Measurements from ENCODE around the gene ANKS1B.

- TF ChIP-seq CTCF (IDR thresholded peaks at IDR 0.05) (no peak), POLR2A (IDR thresholded peaks at IDR 0.05) (no peak), EP300 (IDR thresholded peaks at IDR 0.05) (no peak)
These were observed 930.9 kb downstream of the ANKS1B start for GRCh38 chr12:99053616-99054362.
